H9 (cell line): ENCODE results near the gene KRTAP4-6. TPM values are rescaled to one million over a fixed set of nuclear protein-coding genes. Genes with fewer than 3 reads are reported as not detected.

Experiments used
- DNase-seq: peaks from one replicate; pipeline ENCODE4 v3.0.0-alpha.2; 2017
- H2AFZ ChIP-seq: one replicate; pipeline ENCODE4 v1.6.1; 2013; ENCODE audit warnings: mild to moderate bottlenecking, low read length, control low read depth, moderate library complexity
- H2AK5ac ChIP-seq: 2 replicates; pipeline ENCODE4 v1.6.1; 2013; ENCODE audit warnings: low read length, control low read depth, mixed read lengths; ENCODE audit not compliant: insufficient read length
- H2BK120ac ChIP-seq: one replicate; pipeline ENCODE4 v1.6.1; 2013; ENCODE audit warnings: low read depth, mild to moderate bottlenecking, low read length, control low read depth, inconsistent platforms; ENCODE audit not compliant: poor library complexity, severe bottlenecking
- H2BK12ac ChIP-seq: 2 replicates; pipeline ENCODE4 v1.6.1; 2013; ENCODE audit warnings: low read length, control low read depth, mixed read lengths, low read depth; ENCODE audit not compliant: insufficient read length
- H2BK15ac ChIP-seq: 2 replicates; pipeline ENCODE4 v1.6.1; 2013; ENCODE audit warnings: low read depth, low read length, control low read depth
- H2BK20ac ChIP-seq: one replicate; pipeline ENCODE4 v1.6.1; 2013; ENCODE audit warnings: low read depth, mild to moderate bottlenecking, low read length, control low read depth, inconsistent platforms; ENCODE audit not compliant: poor library complexity, severe bottlenecking
- H2BK5ac ChIP-seq: 2 replicates; pipeline ENCODE4 v1.6.1; 2013; ENCODE audit warnings: low read length, control low read depth, mixed read lengths; ENCODE audit not compliant: insufficient read length
- H3K14ac ChIP-seq: 2 replicates; pipeline ENCODE4 v1.6.1; 2013; ENCODE audit warnings: low read length, control low read depth; ENCODE audit not compliant: insufficient read depth
- H3K18ac ChIP-seq: 2 replicates; pipeline ENCODE4 v1.6.1; 2013; ENCODE audit warnings: low read depth, mild to moderate bottlenecking, mixed read lengths, low read length, control low read depth; ENCODE audit not compliant: insufficient read length
- H3K23ac ChIP-seq: 2 replicates; pipeline ENCODE4 v1.6.1; 2013; ENCODE audit warnings: low read length, control low read depth, mixed read lengths, low read depth; ENCODE audit not compliant: insufficient read length
- H3K23me2 ChIP-seq: 2 replicates; pipeline ENCODE4 v1.6.1; 2013; ENCODE audit warnings: low read depth, mild to moderate bottlenecking, mixed read lengths, low read length, control low read depth; ENCODE audit not compliant: insufficient read length, poor library complexity, severe bottlenecking
- H3K27ac ChIP-seq: 2 replicates; pipeline ENCODE4 v1.5.1; 2013; ENCODE audit warnings: low read length, control low read depth, mixed read lengths, low read depth; ENCODE audit not compliant: insufficient read length
- H3K27me3 ChIP-seq: 2 replicates; pipeline ENCODE4 v1.6.1; 2013; ENCODE audit warnings: low read length, control low read depth, inconsistent platforms; ENCODE audit not compliant: insufficient read depth
- H3K4ac ChIP-seq: 2 replicates; pipeline ENCODE4 v1.6.1; 2013; ENCODE audit warnings: low read depth, mild to moderate bottlenecking, control low read depth, inconsistent platforms, low read length, moderate library complexity
- H3K4me1 ChIP-seq: 2 replicates; pipeline ENCODE4 v1.6.1; 2013; ENCODE audit warnings: low read length, control low read depth, inconsistent platforms; ENCODE audit not compliant: insufficient read depth
- H3K4me2 ChIP-seq: 2 replicates; pipeline ENCODE4 v1.6.1; 2013; ENCODE audit warnings: low read length, control low read depth, mixed read lengths; ENCODE audit not compliant: insufficient read length, insufficient read depth
- H3K56ac ChIP-seq: 2 replicates; pipeline ENCODE4 v1.6.1; 2013; ENCODE audit warnings: low read depth, mild to moderate bottlenecking, mixed read lengths, low read length, control low read depth; ENCODE audit not compliant: insufficient read length
- H3K79me1 ChIP-seq: 2 replicates; pipeline ENCODE4 v1.6.1; 2013; ENCODE audit warnings: low read depth, mild to moderate bottlenecking, moderate library complexity, low read length, control low read depth, inconsistent platforms; ENCODE audit not compliant: insufficient read depth, poor library complexity, severe bottlenecking
- H3K79me2 ChIP-seq: 2 replicates; pipeline ENCODE4 v1.6.1; 2013; ENCODE audit warnings: low read length, control low read depth, inconsistent platforms; ENCODE audit not compliant: insufficient read depth
- H3K9ac ChIP-seq: 2 replicates; pipeline ENCODE4 v1.6.1; 2013; ENCODE audit warnings: low read length, control low read depth, mixed read lengths; ENCODE audit not compliant: insufficient read length; ENCODE audit errors: extremely low read depth
- H3K9me3 ChIP-seq: one replicate; pipeline ENCODE4 v1.6.1; 2013; ENCODE audit warnings: low read depth, low read length, inconsistent platforms; ENCODE audit not compliant: control insufficient read depth
- H3T11ph ChIP-seq: one replicate; pipeline ENCODE4 v1.6.1; 2013; ENCODE audit warnings: mild to moderate bottlenecking, low read length, control low read depth, inconsistent platforms
- H4K20me1 ChIP-seq: one replicate; pipeline ENCODE4 v1.6.1; 2013; ENCODE audit not compliant: control insufficient read depth, insufficient read length, insufficient read depth
- H4K5ac ChIP-seq: 2 replicates; pipeline ENCODE4 v1.6.1; 2013; ENCODE audit warnings: low read depth, mild to moderate bottlenecking, mixed read lengths, low read length, control low read depth; ENCODE audit not compliant: insufficient read length
- H4K8ac ChIP-seq: replicated peaks from 2 replicates; pipeline ENCODE4 v1.6.1; 2013; ENCODE audit warnings: low read length, control low read depth, mixed read lengths, low read depth; ENCODE audit not compliant: insufficient read length
- H4K91ac ChIP-seq: 2 replicates; pipeline ENCODE4 v1.6.1; 2013; ENCODE audit warnings: low read depth, mild to moderate bottlenecking, moderate library complexity, mixed read lengths, low read length, control low read depth; ENCODE audit not compliant: insufficient read length
- H3K27ac Mint-ChIP-seq, 3 experiments: 2 replicates in 2 of 3; 3 replicates in 1 of 3; pipeline ENCODE4 v1.8.0; 2020 to 2021; ENCODE audit warnings: mixed read lengths in 3 of 3, mild to moderate bottlenecking in 1 of 3, moderate library complexity in 1 of 3
- H3K27me3 Mint-ChIP-seq: 2 replicates; pipeline ENCODE4 v1.8.0; 2021; ENCODE audit warnings: low read depth, mild to moderate bottlenecking, moderate library complexity, mixed read lengths
- H3K36me3 Mint-ChIP-seq, 3 experiments: 2 replicates in 2 of 3; 3 replicates in 1 of 3; pipeline ENCODE4 v1.8.0; 2020 to 2021; ENCODE audit warnings: low read depth in 3 of 3, mixed read lengths in 3 of 3; ENCODE audit not compliant: insufficient read depth in 1 of 3
- H3K4me1 Mint-ChIP-seq, 2 experiments: 2 replicates each; pipeline ENCODE4 v1.8.0; 2020; ENCODE audit warnings: mixed read lengths in 2 of 2
- H3K4me3 Mint-ChIP-seq, 2 experiments: 2 replicates in 1 of 2; 3 replicates in 1 of 2; pipeline ENCODE4 v1.8.0; 2020 to 2021; ENCODE audit warnings: mild to moderate bottlenecking in 2 of 2, mixed read lengths in 2 of 2, moderate library complexity in 1 of 2
- H3K9me3 Mint-ChIP-seq, 2 experiments: 2 replicates in 1 of 2; 3 replicates in 1 of 2; pipeline ENCODE4 v1.8.0; 2020; ENCODE audit warnings: mild to moderate bottlenecking in 2 of 2, mixed read lengths in 2 of 2, moderate library complexity in 1 of 2
- WGBS: extraction: QIAGEN DNeasy Blood & Tissue Kit; methylation state at CpG from one replicate; pipeline ENCODE4 v1.1.7; 2013; ENCODE audit warnings: missing lambda C conversion rate, low lambda C conversion rate, mixed read lengths; ENCODE audit not compliant: insufficient read length; ENCODE audit errors: extremely low coverage; 5-methylcytosine and 5-hydroxymethylcytosine counted together
- total RNA-seq: library from RNA; stranded (reverse); gene quantifications from 2 replicates; pipeline ENCODE4 v1.2.1, GENCODE V29; 2021
- TF ChIP-seq, protein P1 (sequence below): fragments of 200-600 bp; sonication (generic); conservative IDR thresholded peaks from 3 replicates; pipeline ENCODE4 v1.8.0; 2021; ENCODE audit warnings: antibody characterized with exemption, mild to moderate bottlenecking

Gene KRTAP4-6
- total RNA-seq, 1 experiment from 2014 or later: not detected

DNA sequence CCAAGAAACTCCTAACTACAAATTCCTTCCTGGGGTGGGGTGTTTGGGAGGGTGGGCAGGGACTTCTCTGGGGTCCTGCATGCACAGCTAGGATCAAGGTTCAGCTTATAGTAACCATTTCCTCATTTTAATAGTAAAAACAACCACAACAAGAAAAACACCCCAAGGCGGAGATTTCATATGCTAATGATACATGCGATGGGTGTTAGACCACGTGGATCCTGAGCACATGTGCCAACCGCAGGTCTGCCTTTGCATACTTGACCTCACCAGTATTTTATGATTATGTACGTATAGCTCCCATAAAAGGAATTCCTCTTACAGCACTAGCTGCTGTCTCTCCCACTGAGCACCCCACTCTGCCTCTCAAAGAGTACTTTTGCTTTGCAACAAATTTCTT is 24.0 kb downstream of the KRTAP4-6 start:
- DNase-seq: no peak
- H3K27ac ChIP-seq: no peak overlapping the region
- no peak overlapping the region for H3K14ac ChIP-seq
- no peaks in the 10 kb centered on the region for H3K4me1 ChIP-seq
- H3K56ac ChIP-seq: no peak overlapping the region
- no peak overlapping the region for H3K23ac ChIP-seq
- Mint-ChIP-seq H3K27ac (no peak overlapping the region), H3K4me3 (no peak overlapping the region), H3K4me1 (peaks cover 28 to 30% of the 10 kb centered on the region in 2 experiments), H3K27me3 (no peaks in the 10 kb centered on the region), H3K36me3 (peaks cover 8 to 15% (median 8%) of the 10 kb centered on the region in 3 experiments), H3K9me3 (peaks cover 21 to 36% of the 10 kb centered on the region in 2 experiments)
- no peak overlapping the region for H2BK15ac ChIP-seq
- H3K4ac ChIP-seq: no peak overlapping the region
- H4K91ac ChIP-seq: no peak overlapping the region
- no peak overlapping the region for H3T11ph ChIP-seq
- no peak overlapping the region for H3K9ac ChIP-seq
- H3K4me2 ChIP-seq: no peak overlapping the region
- no peak overlapping the region for H2AFZ ChIP-seq
- H3K27me3 ChIP-seq: no peaks in the 10 kb centered on the region
- WGBS: no CpG with 5 or more reads among the region's 5 CpGs
- H2AK5ac ChIP-seq: no peak overlapping the region
- no peaks in the 10 kb centered on the region for H3K23me2 ChIP-seq
- peaks cover 4% of the 10 kb centered on the region for H3K9me3 ChIP-seq
- H3K79me1 ChIP-seq: no peaks in the 10 kb centered on the region
- no peaks in the 10 kb centered on the region for H4K20me1 ChIP-seq
- TF ChIP-seq, protein P1, sequence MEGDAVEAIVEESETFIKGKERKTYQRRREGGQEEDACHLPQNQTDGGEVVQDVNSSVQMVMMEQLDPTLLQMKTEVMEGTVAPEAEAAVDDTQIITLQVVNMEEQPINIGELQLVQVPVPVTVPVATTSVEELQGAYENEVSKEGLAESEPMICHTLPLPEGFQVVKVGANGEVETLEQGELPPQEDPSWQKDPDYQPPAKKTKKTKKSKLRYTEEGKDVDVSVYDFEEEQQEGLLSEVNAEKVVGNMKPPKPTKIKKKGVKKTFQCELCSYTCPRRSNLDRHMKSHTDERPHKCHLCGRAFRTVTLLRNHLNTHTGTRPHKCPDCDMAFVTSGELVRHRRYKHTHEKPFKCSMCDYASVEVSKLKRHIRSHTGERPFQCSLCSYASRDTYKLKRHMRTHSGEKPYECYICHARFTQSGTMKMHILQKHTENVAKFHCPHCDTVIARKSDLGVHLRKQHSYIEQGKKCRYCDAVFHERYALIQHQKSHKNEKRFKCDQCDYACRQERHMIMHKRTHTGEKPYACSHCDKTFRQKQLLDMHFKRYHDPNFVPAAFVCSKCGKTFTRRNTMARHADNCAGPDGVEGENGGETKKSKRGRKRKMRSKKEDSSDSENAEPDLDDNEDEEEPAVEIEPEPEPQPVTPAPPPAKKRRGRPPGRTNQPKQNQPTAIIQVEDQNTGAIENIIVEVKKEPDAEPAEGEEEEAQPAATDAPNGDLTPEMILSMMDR: no peak
- no peak overlapping the region for H2BK12ac ChIP-seq
- H2BK120ac ChIP-seq: no peak overlapping the region
- H3K18ac ChIP-seq: no peak overlapping the region
- no peak overlapping the region for H2BK20ac ChIP-seq
- H4K5ac ChIP-seq: no peak overlapping the region
- H3K79me2 ChIP-seq: no peaks in the 10 kb centered on the region
- no peak overlapping the region for H2BK5ac ChIP-seq
- H4K8ac ChIP-seq: no peak overlapping the region
